Measurements from ENCODE around the gene LSMEM2.

Gene LSMEM2

DNA sequence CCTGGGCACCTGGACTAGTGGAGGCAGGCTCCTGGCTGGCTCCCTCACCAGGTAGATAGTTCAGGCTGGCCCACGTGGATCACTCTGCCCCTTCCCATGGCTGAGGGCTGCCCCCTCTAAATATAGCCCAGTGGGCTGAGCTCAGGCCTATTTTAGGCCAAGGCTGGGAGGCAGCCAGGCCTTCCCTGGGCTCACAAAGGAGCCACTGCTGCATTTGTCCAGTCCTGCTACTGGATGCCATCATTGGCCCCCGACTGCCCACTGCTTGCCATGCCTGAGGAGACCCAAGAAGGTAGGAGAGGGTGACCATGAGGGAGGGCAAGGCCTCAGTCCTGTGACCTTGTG lies at the start of gene LSMEM2:
Gene LSMEM2 (plus strand): TSS at position 208 of the 345 bp plus-strand sequence. CDS start 27 bp downstream, at position 235.
- TF ChIP-seq, protein P1, sequence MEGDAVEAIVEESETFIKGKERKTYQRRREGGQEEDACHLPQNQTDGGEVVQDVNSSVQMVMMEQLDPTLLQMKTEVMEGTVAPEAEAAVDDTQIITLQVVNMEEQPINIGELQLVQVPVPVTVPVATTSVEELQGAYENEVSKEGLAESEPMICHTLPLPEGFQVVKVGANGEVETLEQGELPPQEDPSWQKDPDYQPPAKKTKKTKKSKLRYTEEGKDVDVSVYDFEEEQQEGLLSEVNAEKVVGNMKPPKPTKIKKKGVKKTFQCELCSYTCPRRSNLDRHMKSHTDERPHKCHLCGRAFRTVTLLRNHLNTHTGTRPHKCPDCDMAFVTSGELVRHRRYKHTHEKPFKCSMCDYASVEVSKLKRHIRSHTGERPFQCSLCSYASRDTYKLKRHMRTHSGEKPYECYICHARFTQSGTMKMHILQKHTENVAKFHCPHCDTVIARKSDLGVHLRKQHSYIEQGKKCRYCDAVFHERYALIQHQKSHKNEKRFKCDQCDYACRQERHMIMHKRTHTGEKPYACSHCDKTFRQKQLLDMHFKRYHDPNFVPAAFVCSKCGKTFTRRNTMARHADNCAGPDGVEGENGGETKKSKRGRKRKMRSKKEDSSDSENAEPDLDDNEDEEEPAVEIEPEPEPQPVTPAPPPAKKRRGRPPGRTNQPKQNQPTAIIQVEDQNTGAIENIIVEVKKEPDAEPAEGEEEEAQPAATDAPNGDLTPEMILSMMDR (conservative IDR thresholded peaks at IDR 0.05; ENCODE audit: low read length), result no peak
- no peak within 1 kb of the TSS for H3K4me3 ChIP-seq (ENCODE audit: low read length)
- DNase-seq (ENCODE audit: low read depth), result no peak

DNA sequence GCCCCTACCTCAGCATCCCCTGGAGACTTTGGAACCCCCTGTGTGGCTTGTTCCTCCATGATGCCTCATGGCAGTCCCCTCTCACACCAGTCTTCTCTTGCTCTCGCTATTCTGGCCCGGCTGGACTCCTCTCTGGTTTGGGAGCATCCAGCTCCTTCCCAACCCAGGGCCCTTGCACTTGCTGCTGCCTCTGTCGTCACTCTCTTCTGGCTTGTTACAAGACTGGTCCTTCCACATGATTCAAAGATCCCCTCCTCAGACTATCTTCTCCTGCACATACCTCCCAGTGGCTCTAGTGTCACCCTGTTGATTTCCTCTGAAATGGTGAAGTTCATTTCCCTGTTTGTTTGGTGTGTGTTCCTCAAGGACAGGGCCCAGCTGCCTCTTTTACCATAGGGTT lies 49.4 kb upstream of the LSMEM2 start:
- TF ChIP-seq, protein P1 (conservative IDR thresholded peaks at IDR 0.05; ENCODE audit: low read length), result no peak
- no peak overlapping the region for H3K4me3 ChIP-seq (ENCODE audit: low read length)
- DNase-seq (ENCODE audit: low read depth), result no peak

DNA sequence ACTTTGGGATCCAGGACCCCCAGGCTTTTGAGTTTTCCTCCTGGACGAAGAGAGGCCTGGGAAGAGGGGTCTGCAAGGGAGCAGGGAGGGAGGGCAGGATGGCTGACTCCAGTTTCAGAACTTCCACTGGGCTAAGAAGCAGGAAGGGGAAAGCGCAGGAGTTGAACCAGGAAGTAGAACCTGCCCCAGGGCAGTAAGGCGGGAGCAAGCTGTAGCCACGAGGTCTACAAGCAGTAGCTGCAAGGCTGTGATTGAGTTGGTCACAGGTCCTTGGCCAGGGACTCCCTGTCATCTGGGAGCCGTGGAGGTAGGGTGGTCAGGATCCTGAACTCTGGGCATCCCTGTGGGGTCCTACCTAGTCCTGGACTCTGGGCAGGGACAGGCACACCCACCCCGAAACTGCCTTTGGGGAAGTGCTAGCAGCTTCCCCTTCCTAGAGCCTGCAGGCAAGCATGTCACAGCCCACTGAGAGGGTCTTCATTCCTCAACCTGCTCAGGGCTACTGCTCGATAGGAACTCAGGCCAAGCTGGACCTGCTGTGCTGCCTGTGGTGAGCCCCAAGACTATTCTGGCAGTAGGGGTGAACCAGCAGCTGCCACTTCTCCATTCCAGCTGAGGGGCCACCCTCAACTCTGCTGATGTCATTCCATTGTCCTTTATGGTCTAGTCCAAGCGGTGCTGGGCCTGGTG lies 48.6 kb upstream of the LSMEM2 start:
- DNase-seq (ENCODE audit: low read depth), result no peak
- no peak overlapping the region for H3K4me3 ChIP-seq (ENCODE audit: low read length)
- TF ChIP-seq, protein P1 (conservative IDR thresholded peaks at IDR 0.05; ENCODE audit: low read length), result no peak

DNA sequence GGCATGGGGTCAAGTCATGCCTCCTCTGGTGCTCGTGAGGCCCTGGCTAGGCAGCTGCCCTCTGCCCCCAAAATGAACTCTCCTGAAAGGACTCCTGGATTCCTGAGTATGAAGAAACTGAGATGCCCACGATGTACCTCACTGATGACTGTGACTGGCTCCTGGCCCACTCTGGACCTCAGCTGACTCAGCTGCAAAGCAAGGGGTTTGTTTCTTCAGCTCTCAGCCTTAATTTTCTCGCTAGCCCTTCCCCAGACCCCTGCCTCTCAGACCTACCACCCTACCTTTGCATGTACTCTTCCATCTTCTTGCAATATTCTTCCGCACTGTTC lies 48.1 kb upstream of the LSMEM2 start:
- TF ChIP-seq, protein P1 (conservative IDR thresholded peaks at IDR 0.05; ENCODE audit: low read length), result no peak
- no peak overlapping the region for H3K4me3 ChIP-seq (ENCODE audit: low read length)
- DNase-seq (ENCODE audit: low read depth), result no peak

DNA sequence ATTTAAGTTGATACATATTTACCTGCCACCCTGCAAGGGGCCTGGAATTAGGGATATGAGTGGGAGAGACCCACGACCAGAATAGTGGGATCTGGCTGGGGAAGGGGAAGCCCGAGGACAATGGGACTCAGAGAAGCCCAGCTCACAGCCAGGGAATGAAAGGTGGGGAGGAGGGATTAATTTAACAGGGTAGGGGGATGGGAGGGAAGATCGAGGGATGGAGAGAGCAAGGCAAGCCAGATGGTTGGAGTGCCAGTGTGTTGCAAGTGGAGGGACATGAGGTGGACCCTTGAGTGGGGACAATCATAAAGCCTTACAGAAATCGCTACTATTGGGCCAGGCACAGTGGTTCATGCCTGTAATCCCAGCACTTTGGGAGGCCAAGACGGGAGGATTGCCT lies 47.3 kb upstream of the LSMEM2 start:
- no peak for DNase-seq (ENCODE audit: low read depth)
- TF ChIP-seq, protein P1 (conservative IDR thresholded peaks at IDR 0.05; ENCODE audit: low read length), result no peak
- no peak overlapping the region for H3K4me3 ChIP-seq (ENCODE audit: low read length)

DNA sequence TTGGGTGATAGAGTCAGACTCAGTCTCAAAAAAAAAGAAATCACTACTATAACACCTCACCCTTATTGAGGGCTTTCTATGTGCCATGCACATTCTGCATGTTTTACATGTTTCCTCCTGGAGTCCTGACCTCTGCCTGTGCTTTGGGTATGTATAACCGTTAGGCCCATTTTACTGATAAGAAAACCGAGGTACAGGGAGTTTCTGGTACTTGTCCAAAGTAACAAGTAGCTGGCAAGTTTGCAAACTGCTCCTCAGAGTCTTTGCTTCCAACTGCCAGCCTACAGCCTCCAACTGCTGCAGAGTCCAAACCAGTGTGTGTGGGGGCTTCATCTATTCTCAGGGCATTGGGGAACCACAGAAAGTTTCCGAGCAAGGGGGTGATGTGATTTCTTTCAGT lies 46.6 kb upstream of the LSMEM2 start:
- TF ChIP-seq, protein P1 (conservative IDR thresholded peaks at IDR 0.05; ENCODE audit: low read length), result no peak
- no peak overlapping the region for H3K4me3 ChIP-seq (ENCODE audit: low read length)

DNA sequence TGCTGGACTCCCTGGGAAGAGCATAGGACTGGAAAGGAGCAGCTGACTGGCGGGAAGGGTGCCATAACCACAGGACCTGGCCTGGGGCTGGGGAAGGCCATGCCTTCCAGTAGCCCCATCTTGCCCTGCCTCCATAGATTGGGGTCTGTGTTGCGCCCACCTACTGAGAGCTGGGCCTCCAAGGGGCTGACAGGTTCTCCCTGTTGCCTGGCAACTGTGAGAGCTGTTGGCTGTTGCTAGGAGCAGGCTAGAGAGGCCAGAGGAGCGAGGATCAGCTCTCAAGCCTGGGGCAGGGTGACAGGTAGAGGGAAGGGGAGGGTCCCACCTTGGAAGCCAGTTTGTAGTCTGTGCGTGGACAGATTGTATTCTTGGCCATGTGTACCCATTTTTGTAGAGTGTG lies 45.7 kb upstream of the LSMEM2 start:
- TF ChIP-seq, protein P1 (conservative IDR thresholded peaks at IDR 0.05; ENCODE audit: low read length), result no peak
- H3K4me3 ChIP-seq (ENCODE audit: low read length), result no peak overlapping the region
- no peak for DNase-seq (ENCODE audit: low read depth)

More for the DNA sequence above, 46.6 kb upstream of the LSMEM2 start:
- DNase-seq (ENCODE audit: low read depth), result no peak
